Uterus (tissue), 4 donors: ENCODE results near the gene SIK2. TPM values are rescaled to one million over a fixed set of nuclear protein-coding genes. Genes with fewer than 3 reads are reported as not detected.

Source experiments
- DNase-seq, 2 donors: peaks; one replicate each; pipeline ENCODE4 v3.0.0-alpha.2; 2019 to 2020
- H3K27ac ChIP-seq, 2 donors: fragments of 200-600 bp; sonication (generic); 1 replicate in 1 of 2; 2 replicates in 1 of 2; pipeline ENCODE4 v1.5.1; 2016 to 2018
- H3K27me3 ChIP-seq, 2 donors: fragments of 200-600 bp; sonication (generic); one replicate each; pipeline ENCODE4 v1.5.1; 2018 to 2019; ENCODE audit warnings: control low read depth in 1 of 2
- H3K36me3 ChIP-seq, 2 donors: fragments of 200-600 bp; sonication (generic); one replicate each; pipeline ENCODE4 v1.5.1; 2019; ENCODE audit warnings: control low read depth in 1 of 2
- H3K4me1 ChIP-seq, 2 donors: fragments of 200-600 bp; sonication (generic); one replicate each; pipeline ENCODE4 v1.5.1; 2018 to 2019; ENCODE audit warnings: control low read depth in 1 of 2
- H3K4me3 ChIP-seq, 2 donors: fragments of 200-600 bp; sonication (generic); 1 replicate in 1 of 2; 2 replicates in 1 of 2; pipeline ENCODE4 v1.5.1; 2018 to 2019; ENCODE audit warnings: mild to moderate bottlenecking in 1 of 2
- H3K9me3 ChIP-seq, 2 donors: fragments of 200-600 bp; sonication (generic); one replicate each; pipeline ENCODE4 v1.5.1; 2019; ENCODE audit warnings: control low read depth in 1 of 2
- CTCF ChIP-seq, 4 experiments: fragments of 200-600 bp in 2 of 4; fragments of 450-650 bp in 2 of 4; sonication (generic) in 2 of 4; IDR thresholded peaks; one replicate each; pipeline ENCODE4 v1.5.1; 2016 to 2019; ENCODE audit warnings: antibody characterized with exemption in 4 of 4, mild to moderate bottlenecking in 2 of 4, moderate library complexity in 1 of 4
- POLR2A ChIP-seq, 2 donors: fragments of 450-650 bp; IDR thresholded peaks; one replicate each; pipeline ENCODE4 v1.6.1; 2016; ENCODE audit warnings: antibody characterized with exemption in 2 of 2, mild to moderate bottlenecking in 1 of 2, moderate library complexity in 1 of 2
- intact Hi-C: fragments of 100-400 bp; cut with DNase I; formaldehyde crosslinking; loops from one replicate; pipeline ENCODE4 v1.15.1; 2023; ENCODE audit warnings: low total_unique reads
- total RNA-seq, 4 donors: library from RNA; depleted of rRNA in 3 of 4; stranded (reverse); fragments of >200 nt in 3 of 4; gene quantifications; one replicate each; pipeline versions ENCODE4 v1.1.0 to v1.2.4, GENCODE V29; 2014 to 2023
- donor health status: DM: yes; HTN: yes; CAD: no.

SIK2 gene
- total RNA-seq, 4 donors from 2014 or later: 11.5 to 27.7 (median 16.7) TPM

GRCh38 chr11:111730871-111731591 lies 128.8 kb downstream of the SIK2 start:
- Histone ChIP-seq H3K36me3 (no peaks in the 10 kb centered on the region), H3K4me3 (no peak overlapping the region), H3K27ac (peak overlapping the region; percentile 93 to 95), H3K9me3 (no peaks in the 10 kb centered on the region), H3K4me1 (peaks cover 18 to 29% of the 10 kb centered on the region in 2 donors), H3K27me3 (no peaks in the 10 kb centered on the region)
- no peak for DNase-seq
- intact Hi-C loops: no loop called here
- no peak for TF ChIP-seq CTCF (IDR thresholded peaks at IDR 0.05)
- no peak for TF ChIP-seq POLR2A (IDR thresholded peaks at IDR 0.05)

- Histone ChIP-seq H3K36me3 (no peaks in the 10 kb centered on the region), H3K9me3 (no peaks in the 10 kb centered on the region), H3K27me3 (no peaks in the 10 kb centered on the region), H3K4me1 (peaks cover 18 to 29% of the 10 kb centered on the region in 2 donors), H3K4me3 (no peak overlapping the region), H3K27ac (peak overlapping the region; percentile 93 to 95)
- DNase-seq: no peak
- TF ChIP-seq POLR2A (IDR thresholded peaks at IDR 0.05) (no peak), CTCF (IDR thresholded peaks at IDR 0.05) (no peak)
- intact Hi-C loops: no loop called here
Observed at GRCh38 chr11:111731821-111732220, 129.6 kb downstream of the SIK2 start.

GRCh38 chr11:111733016-111733415 lies 130.8 kb downstream of the SIK2 start:
- Histone ChIP-seq H3K36me3 (no peaks in the 10 kb centered on the region), H3K4me3 (no peak overlapping the region), H3K27me3 (no peaks in the 10 kb centered on the region), H3K4me1 (peaks cover 18 to 29% of the 10 kb centered on the region in 2 donors), H3K9me3 (no peaks in the 10 kb centered on the region), H3K27ac (peak overlapping the region; percentile 93 to 95)
- no peak for TF ChIP-seq CTCF (IDR thresholded peaks at IDR 0.05)
- peak; percentile 15 to 39 for TF ChIP-seq POLR2A (IDR thresholded peaks at IDR 0.05)
- DNase-seq: peak; percentile 74 to 76
- intact Hi-C loops: no loop called here

- Histone ChIP-seq H3K4me1 (peaks cover 22 to 29% of the 10 kb centered on the region in 2 donors), H3K4me3 (no peak overlapping the region), H3K27me3 (no peaks in the 10 kb centered on the region)
Observed at GRCh38 chr11:111733611-111734088, 131.4 kb downstream of the SIK2 start.

More at GRCh38 chr11:111733611-111734088, 131.4 kb downstream of the SIK2 start:
- Histone ChIP-seq H3K36me3 (no peaks in the 10 kb centered on the region), H3K9me3 (no peaks in the 10 kb centered on the region), H3K27ac (peak overlapping the region; percentile 93 to 95)
- intact Hi-C loops: no loop called here
- TF ChIP-seq POLR2A (IDR thresholded peaks at IDR 0.05) (no peak), CTCF (IDR thresholded peaks at IDR 0.05) (no peak)
- DNase-seq: peak; percentile 33 to 37
